Uterus (tissue), 2 donors: ENCODE measurements around the gene TBC1D16.

Experiments used
- POLR2A ChIP-seq, 2 donors: fragments of 450-650 bp; IDR thresholded peaks; one replicate each; pipeline ENCODE4 v1.6.1; 2016; ENCODE audit warnings: antibody characterized with exemption in 2 of 2, mild to moderate bottlenecking in 1 of 2, moderate library complexity in 1 of 2
- TF ChIP-seq, protein P1 (sequence below), 4 experiments: fragments of 200-600 bp in 2 of 4; fragments of 450-650 bp in 2 of 4; sonication (generic) in 2 of 4; IDR thresholded peaks; one replicate each; pipeline ENCODE4 v1.5.1; 2016 to 2019; ENCODE audit warnings: antibody characterized with exemption in 4 of 4, mild to moderate bottlenecking in 2 of 4, moderate library complexity in 1 of 4

DNA sequence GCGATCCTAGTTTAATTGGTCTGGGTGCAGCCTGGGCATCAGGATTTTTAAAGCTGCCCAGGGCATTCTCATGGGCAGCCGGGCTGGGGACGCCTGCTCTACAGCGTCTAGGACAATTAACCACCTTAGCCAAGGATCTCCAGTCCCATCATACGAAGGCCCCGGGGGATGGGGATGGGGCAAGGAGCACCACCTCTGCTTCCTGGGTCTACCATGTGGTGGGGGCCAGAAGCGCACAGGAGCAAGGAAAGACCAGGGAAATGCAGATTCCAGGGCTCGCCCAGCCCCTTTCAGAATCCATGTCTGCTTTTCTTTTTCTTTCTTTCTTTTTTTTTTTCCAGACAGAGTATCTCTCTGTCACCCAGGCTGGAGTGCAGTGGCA is 29.3 kb downstream of the TBC1D16 start:
- no peak for TF ChIP-seq POLR2A (IDR thresholded peaks at IDR 0.05)
- TF ChIP-seq, protein P1, sequence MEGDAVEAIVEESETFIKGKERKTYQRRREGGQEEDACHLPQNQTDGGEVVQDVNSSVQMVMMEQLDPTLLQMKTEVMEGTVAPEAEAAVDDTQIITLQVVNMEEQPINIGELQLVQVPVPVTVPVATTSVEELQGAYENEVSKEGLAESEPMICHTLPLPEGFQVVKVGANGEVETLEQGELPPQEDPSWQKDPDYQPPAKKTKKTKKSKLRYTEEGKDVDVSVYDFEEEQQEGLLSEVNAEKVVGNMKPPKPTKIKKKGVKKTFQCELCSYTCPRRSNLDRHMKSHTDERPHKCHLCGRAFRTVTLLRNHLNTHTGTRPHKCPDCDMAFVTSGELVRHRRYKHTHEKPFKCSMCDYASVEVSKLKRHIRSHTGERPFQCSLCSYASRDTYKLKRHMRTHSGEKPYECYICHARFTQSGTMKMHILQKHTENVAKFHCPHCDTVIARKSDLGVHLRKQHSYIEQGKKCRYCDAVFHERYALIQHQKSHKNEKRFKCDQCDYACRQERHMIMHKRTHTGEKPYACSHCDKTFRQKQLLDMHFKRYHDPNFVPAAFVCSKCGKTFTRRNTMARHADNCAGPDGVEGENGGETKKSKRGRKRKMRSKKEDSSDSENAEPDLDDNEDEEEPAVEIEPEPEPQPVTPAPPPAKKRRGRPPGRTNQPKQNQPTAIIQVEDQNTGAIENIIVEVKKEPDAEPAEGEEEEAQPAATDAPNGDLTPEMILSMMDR (IDR thresholded peaks at IDR 0.05) = no peak
